Neuronal stem cell (in vitro differentiated cells): ENCODE results near the gene TRDN.
A peak's percentile ranks its signal among the peaks of the same experiment; 100 is the strongest.

Experiments
- DNase-seq: peaks from one replicate; pipeline ENCODE4 v3.0.0-alpha.2; 2013; ENCODE audit warnings: low spot score
- H2AFZ ChIP-seq: one replicate; pipeline ENCODE4 v1.6.1; 2013; ENCODE audit warnings: mild to moderate bottlenecking, low read length, inconsistent platforms
- H2AK5ac ChIP-seq: 2 replicates; pipeline ENCODE4 v1.6.1; 2013; ENCODE audit warnings: low read depth, mild to moderate bottlenecking, inconsistent platforms, low read length, moderate library complexity, mixed read lengths
- H2BK120ac ChIP-seq: 2 replicates; pipeline ENCODE4 v1.6.1; 2013; ENCODE audit warnings: low read depth, mild to moderate bottlenecking, inconsistent platforms, low read length, moderate library complexity, mixed read lengths
- H2BK12ac ChIP-seq: one replicate; pipeline ENCODE4 v1.6.1; 2013; ENCODE audit warnings: low read length, inconsistent platforms
- H2BK15ac ChIP-seq: 2 replicates; pipeline ENCODE4 v1.6.1; 2013; ENCODE audit warnings: mild to moderate bottlenecking, low read length, inconsistent platforms, mixed read lengths
- H2BK5ac ChIP-seq: one replicate; pipeline ENCODE4 v1.6.1; 2013; ENCODE audit warnings: inconsistent platforms, mild to moderate bottlenecking, low read length, moderate library complexity
- H3K14ac ChIP-seq: one replicate; pipeline ENCODE4 v1.6.1; 2013; ENCODE audit warnings: low read length, inconsistent platforms
- H3K18ac ChIP-seq: 2 replicates; pipeline ENCODE4 v1.6.1; 2013; ENCODE audit warnings: low read length, inconsistent platforms
- H3K23ac ChIP-seq: 2 replicates; pipeline ENCODE4 v1.6.1; 2013; ENCODE audit warnings: low read depth, mild to moderate bottlenecking, mixed read lengths, low read length, inconsistent platforms; ENCODE audit not compliant: poor library complexity
- H3K27ac ChIP-seq: replicated peaks from 3 replicates; pipeline ENCODE4 v1.5.1; 2013; ENCODE audit warnings: low read length, inconsistent platforms
- H3K27me3 ChIP-seq, 3 experiments: 2 replicates each; pipeline ENCODE4 v1.6.1; 2013; ENCODE audit warnings: low read length in 3 of 3, mild to moderate bottlenecking in 2 of 3, inconsistent platforms in 1 of 3, low read depth in 1 of 3, mixed read lengths in 1 of 3, moderate library complexity in 1 of 3; ENCODE audit not compliant: control insufficient read depth in 3 of 3, insufficient read depth in 3 of 3
- H3K36me3 ChIP-seq, 2 donors: replicated peaks in 1 of 2; 2 replicates each; pipeline ENCODE4 v1.6.1; 2013; ENCODE audit warnings: low read length in 2 of 2; ENCODE audit not compliant: control insufficient read depth in 2 of 2, insufficient read depth in 2 of 2
- H3K4ac ChIP-seq: 2 replicates; pipeline ENCODE4 v1.6.1; 2013; ENCODE audit warnings: inconsistent platforms, mild to moderate bottlenecking, low read length, moderate library complexity
- H3K4me1 ChIP-seq, 2 donors: 1 replicate in 1 of 2; 2 replicates in 1 of 2; pipeline ENCODE4 v1.6.1; 2013; ENCODE audit warnings: low read length in 2 of 2, low read depth in 1 of 2; ENCODE audit not compliant: control insufficient read depth in 2 of 2, insufficient read depth in 1 of 2
- H3K4me2 ChIP-seq: one replicate; pipeline ENCODE4 v1.6.1; 2013; ENCODE audit warnings: mild to moderate bottlenecking, low read length, inconsistent platforms; ENCODE audit not compliant: insufficient read depth, poor library complexity, severe bottlenecking
- H3K4me3 ChIP-seq, 2 donors: 2 replicates each; pipeline ENCODE4 v1.5.1; 2013; ENCODE audit warnings: low read length in 2 of 2, mild to moderate bottlenecking in 2 of 2, inconsistent platforms in 1 of 2, moderate library complexity in 1 of 2
- H3K79me1 ChIP-seq: one replicate; pipeline ENCODE4 v1.6.1; 2013; ENCODE audit warnings: low read depth, mild to moderate bottlenecking, inconsistent platforms, low read length, moderate library complexity
- H3K9ac ChIP-seq: one replicate; pipeline ENCODE4 v1.6.1; 2013; ENCODE audit warnings: mild to moderate bottlenecking, low read depth, low read length, inconsistent platforms; ENCODE audit not compliant: poor library complexity
- H3K9me3 ChIP-seq, 2 donors: replicated peaks in 1 of 2; 2 replicates each; pipeline versions ENCODE3 to v1.6.1; 2013; ENCODE audit warnings: low read length in 2 of 2, mild to moderate bottlenecking in 2 of 2, inconsistent platforms in 1 of 2, low read depth in 1 of 2, mixed read lengths in 1 of 2, moderate library complexity in 1 of 2; ENCODE audit not compliant: control insufficient read depth in 2 of 2, insufficient read depth in 1 of 2
- H4K8ac ChIP-seq: one replicate; pipeline ENCODE4 v1.6.1; 2013; ENCODE audit warnings: low read depth, mild to moderate bottlenecking, inconsistent platforms, low read length, moderate library complexity
- H4K91ac ChIP-seq: one replicate; pipeline ENCODE4 v1.6.1; 2013; ENCODE audit warnings: low read length, low read depth, mild to moderate bottlenecking, inconsistent platforms; ENCODE audit not compliant: poor library complexity
- WGBS, 2 donors: extraction: QIAGEN DNeasy Blood & Tissue Kit; methylation state at CpG; one replicate each; pipeline ENCODE4 v1.1.7; 2013; ENCODE audit warnings: missing lambda C conversion rate in 2 of 2, mixed read lengths in 1 of 2; ENCODE audit not compliant: insufficient read length in 2 of 2, insufficient replicate concordance in 1 of 2; ENCODE audit errors: extremely low coverage in 2 of 2; 5-methylcytosine and 5-hydroxymethylcytosine counted together

Gene TRDN

DNA sequence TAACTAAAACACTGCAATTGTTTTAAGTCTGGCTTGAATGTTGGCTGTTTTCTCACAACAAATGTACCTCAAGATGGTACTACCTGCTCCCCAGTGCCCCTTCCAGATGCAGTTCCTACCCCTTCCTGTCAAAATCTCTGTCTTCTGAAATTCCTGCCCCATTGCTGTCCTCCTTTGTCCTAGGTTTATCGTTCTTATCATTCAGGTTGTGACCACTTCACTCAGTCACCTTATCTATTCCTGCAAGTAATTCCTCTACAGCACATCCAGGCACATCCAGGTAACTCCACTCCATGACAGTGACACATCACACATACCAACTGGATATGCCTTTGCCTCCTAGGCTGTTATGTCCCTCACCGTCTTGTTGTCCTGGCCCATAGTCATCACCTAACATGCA is 90.2 kb downstream of the TRDN start:
- Histone ChIP-seq H2AFZ (peak overlapping the region; percentile 17), H3K18ac (no peak overlapping the region), H3K4me1 (no peaks in the 10 kb centered on the region), H3K4ac (no peak overlapping the region), H4K8ac (no peak overlapping the region), H2BK5ac (no peak overlapping the region), H2BK15ac (no peak overlapping the region), H3K23ac (no peak overlapping the region), H3K4me2 (no peak overlapping the region), H2BK12ac (no peak overlapping the region), H3K9me3 (no peaks in the 10 kb centered on the region), H2AK5ac (no peak overlapping the region), H4K91ac (no peak overlapping the region), H3K4me3 (no peak overlapping the region), H2BK120ac (no peak overlapping the region), H3K9ac (no peak overlapping the region), H3K14ac (no peak overlapping the region), H3K27ac (no peak overlapping the region), H3K27me3 (no peaks in the 10 kb centered on the region), H3K36me3 (no peaks in the 10 kb centered on the region), H3K79me1 (no peaks in the 10 kb centered on the region)
- WGBS, 2 donors = no CpG with 5 or more reads among the region's 2 CpGs
- no peak for DNase-seq

DNA sequence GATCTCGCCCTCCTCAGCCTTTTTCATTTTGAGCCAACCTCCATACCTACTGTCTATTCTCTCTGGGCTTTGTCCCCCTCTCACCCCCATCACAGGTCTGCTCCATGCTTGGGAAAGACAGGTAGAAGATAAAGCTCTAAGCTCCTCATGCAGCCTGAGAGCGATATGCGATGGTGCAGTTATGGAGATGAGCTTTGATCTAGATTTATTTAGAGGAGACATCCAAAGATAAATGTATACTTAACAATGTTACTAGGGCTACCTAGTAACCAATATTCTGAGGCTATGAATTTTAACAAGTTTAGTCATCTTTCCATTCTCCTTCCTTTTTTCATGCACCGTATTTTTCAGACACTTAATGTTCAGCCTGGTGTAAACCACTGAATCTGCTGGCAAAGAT is 95.3 kb downstream of the TRDN start:
- H3K4me2 ChIP-seq = no peak overlapping the region
- no peaks in the 10 kb centered on the region for H3K9me3 ChIP-seq
- no peak overlapping the region for H3K27ac ChIP-seq
- H3K79me1 ChIP-seq = no peaks in the 10 kb centered on the region
- DNase-seq = no peak
- H3K4me1 ChIP-seq = no peaks in the 10 kb centered on the region
- H3K9ac ChIP-seq = no peak overlapping the region
- no peak overlapping the region for H2BK12ac ChIP-seq
- no peak overlapping the region for H3K18ac ChIP-seq
- no peak overlapping the region for H2BK15ac ChIP-seq
- no peaks in the 10 kb centered on the region for H3K27me3 ChIP-seq
- no peak overlapping the region for H2BK120ac ChIP-seq
- H4K8ac ChIP-seq = no peak overlapping the region
- H3K36me3 ChIP-seq = no peaks in the 10 kb centered on the region
- H3K14ac ChIP-seq = no peak overlapping the region
- H3K23ac ChIP-seq = no peak overlapping the region
- H3K4ac ChIP-seq = no peak overlapping the region
- H2AFZ ChIP-seq = no peak overlapping the region
- WGBS, 2 donors = no CpG with 5 or more reads among the region's 4 CpGs
- no peak overlapping the region for H4K91ac ChIP-seq
- no peak overlapping the region for H2AK5ac ChIP-seq
- H2BK5ac ChIP-seq = no peak overlapping the region
- H3K4me3 ChIP-seq = no peak overlapping the region

DNA sequence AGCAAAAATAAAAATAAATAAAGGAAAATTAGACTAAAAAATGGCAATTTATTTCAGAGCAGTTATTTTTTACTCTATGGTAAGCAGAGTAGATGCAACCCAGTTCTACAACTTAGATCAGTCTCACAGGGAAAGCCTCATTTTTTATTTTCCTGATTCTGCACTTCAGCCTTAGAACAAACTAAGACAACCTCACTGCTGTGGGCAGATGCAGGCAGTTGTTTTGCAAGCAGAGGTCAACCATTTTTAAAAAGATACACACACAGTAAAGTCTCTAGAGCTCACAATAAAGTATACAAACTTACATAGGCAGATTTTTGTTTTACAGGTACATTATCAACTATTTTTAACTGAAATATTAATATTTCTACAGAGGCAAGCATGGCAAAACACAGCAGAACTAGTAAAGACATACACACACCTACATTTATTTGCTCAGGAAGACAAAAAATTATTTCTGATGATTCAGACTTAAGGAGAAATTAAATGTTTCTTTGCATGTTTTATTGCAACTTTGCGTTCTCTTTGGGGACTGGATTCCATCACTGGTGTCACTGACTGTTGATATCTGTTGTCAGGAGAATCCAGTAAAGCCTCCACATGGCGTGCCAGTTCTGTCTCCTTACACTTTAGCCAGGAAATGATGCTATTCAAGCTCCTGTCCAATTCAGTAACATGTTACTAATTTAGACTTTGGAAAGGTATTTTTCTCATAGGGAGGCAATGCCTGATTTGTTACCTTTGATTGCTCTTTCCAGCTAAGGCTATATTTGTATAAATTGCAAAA is 102.7 kb downstream of the TRDN start:
- Histone ChIP-seq H2AK5ac (no peak overlapping the region), H3K79me1 (no peaks in the 10 kb centered on the region), H3K4me2 (no peak overlapping the region), H3K36me3 (no peaks in the 10 kb centered on the region), H3K4ac (no peak overlapping the region), H2BK120ac (no peak overlapping the region), H3K9ac (no peak overlapping the region), H3K23ac (no peak overlapping the region), H3K14ac (no peak overlapping the region), H2BK15ac (no peak overlapping the region), H2BK12ac (no peak overlapping the region), H3K4me3 (no peak overlapping the region), H3K27ac (no peak overlapping the region), H3K9me3 (no peaks in the 10 kb centered on the region), H3K27me3 (no peaks in the 10 kb centered on the region), H3K18ac (no peak overlapping the region), H4K91ac (no peak overlapping the region), H4K8ac (no peak overlapping the region), H2AFZ (peak overlapping the region; percentile 13), H3K4me1 (no peaks in the 10 kb centered on the region), H2BK5ac (no peak overlapping the region)
- DNase-seq = no peak
- WGBS, 2 donors = no CpG with 5 or more reads among the region's 2 CpGs

DNA sequence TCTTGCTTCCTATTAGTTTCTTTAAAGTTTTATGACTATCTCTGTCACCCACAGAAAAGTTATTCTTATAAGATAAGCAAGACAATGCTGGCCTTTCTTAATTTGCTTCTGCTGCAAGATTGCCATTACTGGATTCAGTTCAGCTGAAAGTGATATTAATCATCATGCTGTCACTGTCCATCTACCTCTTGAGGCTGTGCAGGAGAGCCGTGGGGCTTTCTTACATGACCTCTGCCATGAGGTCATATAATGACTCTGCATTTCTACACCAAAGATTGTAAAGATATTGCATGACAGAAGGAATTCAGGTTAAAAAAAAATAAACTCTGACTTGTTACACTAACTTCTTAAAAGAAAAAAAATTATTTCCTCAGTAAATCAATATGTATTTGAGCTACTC is 106.9 kb downstream of the TRDN start:
- no peak overlapping the region for H2BK5ac ChIP-seq
- H3K14ac ChIP-seq = no peak overlapping the region
- no peak overlapping the region for H4K91ac ChIP-seq
- no peak overlapping the region for H3K23ac ChIP-seq
- no peak overlapping the region for H3K4me2 ChIP-seq
- no peaks in the 10 kb centered on the region for H3K36me3 ChIP-seq
- no peak overlapping the region for H4K8ac ChIP-seq
- no peak overlapping the region for H3K9ac ChIP-seq
- no peak overlapping the region for H2BK12ac ChIP-seq
- H3K4me1 ChIP-seq = no peaks in the 10 kb centered on the region
- H3K27me3 ChIP-seq = no peaks in the 10 kb centered on the region
- no peaks in the 10 kb centered on the region for H3K9me3 ChIP-seq
- no peak for DNase-seq
- H2BK120ac ChIP-seq = no peak overlapping the region
- no peak overlapping the region for H2AK5ac ChIP-seq
- no peak overlapping the region for H3K18ac ChIP-seq
- H2AFZ ChIP-seq = no peak overlapping the region
- no peak overlapping the region for H3K4me3 ChIP-seq
- no CpG with 5 or more reads among the region's 1 CpG for WGBS, 2 donors
- no peak overlapping the region for H2BK15ac ChIP-seq
- no peaks in the 10 kb centered on the region for H3K79me1 ChIP-seq
- H3K4ac ChIP-seq = no peak overlapping the region
- no peak overlapping the region for H3K27ac ChIP-seq
